Activated CD8-positive, alpha-beta memory T cell treated with anti-CD3 and anti-CD28 coated beads for 4 hours (primary cell): ENCODE results near the gene NTMT1.
"Not testable (repeated sequence)": the region's sequence is repeated elsewhere in the genome, so short reads cannot be mapped to it uniquely, and the experiment has no call there.

Source experiments
- DNase-seq, 2 donors: peaks; one replicate each; pipeline ENCODE4 v3.0.0-alpha.2; 2020; ENCODE audit warnings: low read depth in 2 of 2

The NTMT1 gene

DNA sequence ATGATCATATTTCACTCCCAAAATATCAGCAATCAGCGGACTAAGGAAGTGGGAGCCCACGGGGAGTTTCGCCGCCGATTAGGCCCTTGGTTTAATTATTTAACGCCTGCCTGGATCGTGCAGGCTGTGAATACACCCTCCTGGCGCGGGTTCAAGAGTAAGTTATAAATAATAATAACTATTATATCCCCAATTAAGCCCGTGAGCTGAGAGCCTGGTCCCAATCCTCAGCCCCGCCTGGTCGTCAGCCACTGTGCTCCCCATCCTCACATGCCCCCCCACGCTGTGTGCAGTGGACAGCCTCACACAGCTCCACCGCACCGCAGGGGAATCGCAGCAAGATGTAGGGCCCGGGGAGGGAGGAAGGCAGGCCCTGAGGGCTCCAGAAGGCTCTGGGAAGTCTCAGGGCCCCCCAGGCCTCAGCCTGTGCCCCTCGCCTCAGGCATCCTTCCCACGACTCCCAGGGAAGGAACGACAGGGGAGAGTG is 28.6 kb downstream of the NTMT1 start:
- no peak for DNase-seq

DNA sequence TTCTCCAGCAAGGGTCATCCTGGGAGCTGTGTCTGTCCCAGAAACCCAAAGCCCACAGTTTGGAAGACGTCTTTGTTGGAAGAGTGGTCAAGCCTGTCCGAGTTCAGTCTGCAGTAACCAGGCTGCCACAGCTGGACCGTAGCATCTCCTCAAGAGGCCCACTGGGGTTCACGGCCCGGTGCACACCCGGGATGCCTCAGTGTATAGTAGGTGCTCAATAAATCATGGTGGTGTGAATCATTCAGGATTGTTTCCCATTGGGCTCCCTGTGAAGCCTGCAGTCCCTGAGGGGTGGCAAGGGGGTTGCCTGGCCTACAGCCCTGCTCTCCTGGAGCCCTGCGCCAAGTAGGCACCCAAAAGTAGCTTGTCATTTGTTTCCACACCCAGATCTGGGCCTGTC is 29.2 kb downstream of the NTMT1 start:
- no peak for DNase-seq

DNA sequence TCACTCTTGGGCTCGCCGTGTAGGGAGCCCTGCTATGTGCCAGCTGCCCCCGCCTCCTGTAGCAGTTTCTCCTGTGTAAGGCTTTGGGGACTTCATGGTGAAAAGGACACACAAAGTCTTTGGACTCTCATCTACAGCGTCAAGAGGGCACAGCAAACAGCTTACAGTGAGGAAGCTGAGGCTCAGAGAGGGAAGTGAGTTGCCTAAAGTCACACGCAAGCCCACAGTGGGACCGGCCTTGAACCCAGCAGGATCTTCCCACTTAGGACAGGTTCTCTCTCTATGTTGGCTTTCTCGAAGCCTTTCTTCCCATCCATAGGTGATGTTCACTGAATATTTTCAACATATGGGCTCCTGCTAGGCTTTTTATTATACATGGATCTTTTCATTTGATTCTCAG is 29.7 kb downstream of the NTMT1 start:
- no peak for DNase-seq

DNA sequence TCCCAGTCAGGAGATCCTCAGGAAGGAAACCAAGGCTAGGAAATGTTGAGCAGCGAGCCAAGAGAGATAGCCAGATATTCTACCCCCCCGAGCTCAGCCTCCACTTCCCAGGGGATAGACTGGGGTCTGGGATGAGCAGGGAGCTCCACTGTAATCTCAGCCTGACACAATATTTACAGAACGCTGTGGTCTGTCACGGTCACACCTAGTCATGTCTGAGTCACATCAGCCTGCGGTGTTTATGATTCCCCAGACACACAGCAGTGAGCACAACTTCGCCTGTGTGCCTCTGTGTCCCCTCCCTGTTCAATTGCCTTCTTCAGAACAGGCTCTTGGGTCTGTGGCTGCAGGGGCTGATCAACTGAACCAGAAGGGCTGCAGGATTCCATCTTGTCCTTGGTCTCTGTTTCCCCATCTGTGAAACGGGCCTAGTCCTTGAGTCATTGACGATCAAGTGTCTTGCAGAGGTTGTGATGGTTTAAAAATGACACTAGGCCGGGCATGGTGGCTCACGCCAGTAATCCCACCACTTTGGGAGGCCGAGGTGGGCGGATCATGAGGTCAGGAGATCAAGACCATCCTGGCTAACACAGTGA is 30.9 kb downstream of the NTMT1 start:
- no peak for DNase-seq

DNA sequence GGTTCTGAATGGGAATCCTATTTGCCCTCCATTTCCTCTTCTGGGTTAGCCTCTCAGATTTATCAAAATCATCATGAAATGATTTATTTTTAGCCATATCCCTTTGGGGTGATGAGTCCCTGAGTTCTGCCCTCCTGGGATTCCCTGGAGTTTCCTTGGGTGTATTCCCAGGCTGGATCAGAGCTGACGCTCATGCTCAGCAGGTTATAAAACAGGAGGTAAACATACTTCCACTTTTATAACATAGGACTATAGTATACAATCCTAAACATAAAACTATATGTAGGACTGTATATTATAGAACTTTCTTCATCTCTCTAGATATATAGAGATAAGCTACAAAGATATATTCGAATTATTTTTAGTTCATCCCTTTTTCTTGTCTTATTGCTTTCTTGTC is 35.1 kb downstream of the NTMT1 start:
- no peak for DNase-seq

DNA sequence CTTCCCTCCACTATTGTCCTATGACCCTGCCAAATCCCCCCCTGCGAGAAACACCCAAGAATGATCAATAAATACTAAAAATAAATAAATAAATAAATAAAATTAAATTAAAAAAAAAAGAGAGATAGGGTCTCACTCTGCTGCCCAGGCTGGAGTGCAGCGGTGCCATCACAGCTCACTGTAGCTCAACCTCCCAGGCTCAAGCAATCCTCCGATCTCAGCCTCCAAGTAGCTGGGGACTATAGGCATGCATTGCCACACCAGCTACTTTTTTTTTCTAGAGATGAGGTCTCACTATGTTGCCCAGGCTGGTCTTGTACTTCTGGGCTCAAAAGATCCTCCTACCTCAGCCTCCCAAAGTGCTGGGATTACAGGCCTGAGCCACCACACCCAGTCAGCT is 36.3 kb downstream of the NTMT1 start:
- DNase-seq = not testable (repeated sequence)

DNA sequence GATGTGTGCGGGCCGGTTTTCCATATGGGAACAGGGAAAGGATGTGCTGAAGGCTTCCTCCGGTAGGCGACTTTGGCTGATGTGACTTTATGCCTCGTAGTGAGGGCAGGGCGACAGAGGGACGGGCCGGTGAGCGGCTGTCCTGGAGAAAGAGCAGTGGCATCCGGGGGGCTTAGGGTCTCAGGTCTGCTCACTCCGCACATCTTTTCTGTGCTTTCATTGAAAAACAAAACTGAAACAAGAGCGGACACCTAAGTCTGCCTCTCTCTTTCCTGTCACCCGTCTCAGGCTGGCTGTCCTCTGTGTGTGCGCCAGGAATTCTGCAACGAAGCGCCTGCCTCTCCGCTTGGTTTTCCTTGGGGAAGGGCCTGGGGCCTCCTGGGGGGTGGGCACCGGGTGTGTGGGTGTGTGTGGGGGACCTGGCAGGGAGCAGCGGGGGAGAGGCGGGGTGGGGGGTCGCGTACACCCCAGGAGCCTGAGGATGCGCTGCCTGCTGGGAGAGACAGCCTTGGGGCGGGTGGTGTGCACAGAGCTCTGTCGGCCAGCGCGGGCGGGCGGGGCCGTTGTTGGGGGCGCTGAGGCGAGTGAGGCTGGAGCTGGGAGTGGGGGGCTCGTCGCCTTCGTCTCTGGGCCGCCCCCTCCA is 38.9 kb downstream of the NTMT1 start:
- no peak for DNase-seq

DNA sequence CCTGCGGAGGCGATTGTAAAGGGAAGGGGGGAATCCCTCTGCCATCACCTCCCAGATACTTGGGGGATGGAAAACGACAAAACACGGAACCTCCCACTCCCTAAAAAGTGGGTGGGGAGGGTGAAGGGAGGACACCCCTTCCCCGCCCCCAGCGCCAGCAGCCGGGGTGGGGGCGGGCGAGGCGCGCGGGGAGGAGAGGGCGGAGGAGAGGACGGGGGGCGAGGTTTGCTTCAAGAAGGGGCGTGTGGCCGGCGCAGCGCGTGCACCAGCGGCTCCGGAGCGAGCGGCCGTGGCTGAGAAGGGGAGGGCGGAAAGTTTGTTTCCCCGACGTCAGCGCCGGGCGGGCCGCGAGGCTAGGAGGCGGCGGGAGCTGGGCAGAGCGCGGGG is 39.4 kb downstream of the NTMT1 start, which contains the start of gene PRRX2:
Gene PRRX2 (plus strand): TSS at position 259 of the 387 bp plus-strand sequence. CDS start 221 bp downstream, outside the sequence.
- no peak for DNase-seq

DNA sequence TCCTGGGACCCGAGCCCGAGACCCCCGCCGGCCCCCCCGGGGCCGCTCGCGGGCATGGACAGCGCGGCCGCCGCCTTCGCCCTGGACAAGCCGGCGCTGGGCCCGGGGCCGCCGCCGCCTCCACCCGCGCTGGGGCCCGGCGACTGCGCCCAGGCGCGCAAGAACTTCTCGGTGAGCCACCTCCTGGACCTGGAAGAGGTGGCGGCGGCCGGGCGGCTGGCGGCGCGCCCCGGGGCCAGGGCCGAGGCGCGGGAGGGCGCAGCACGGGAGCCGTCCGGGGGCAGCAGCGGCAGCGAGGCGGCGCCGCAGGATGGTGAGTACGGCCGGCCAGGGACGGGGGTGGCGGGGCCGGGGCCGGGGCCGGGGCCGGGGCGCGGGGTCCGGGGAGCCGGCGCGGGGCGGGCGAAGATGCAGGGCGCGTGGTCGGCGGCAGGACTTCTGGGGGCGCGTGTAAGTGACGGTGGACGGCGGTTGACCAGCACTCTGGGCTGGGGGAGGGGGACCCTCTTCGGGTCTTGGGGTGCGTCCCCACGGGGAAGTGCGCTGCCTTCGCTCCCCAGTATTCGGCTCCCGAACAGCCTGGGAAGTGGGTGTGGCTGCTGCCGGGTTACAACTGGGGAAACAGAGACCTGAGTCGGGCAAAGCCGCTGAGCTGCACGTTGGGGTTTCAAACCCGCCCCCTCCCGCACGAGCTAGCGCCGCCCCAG is 40.0 kb downstream of the NTMT1 start:
- DNase-seq = no peak

DNA sequence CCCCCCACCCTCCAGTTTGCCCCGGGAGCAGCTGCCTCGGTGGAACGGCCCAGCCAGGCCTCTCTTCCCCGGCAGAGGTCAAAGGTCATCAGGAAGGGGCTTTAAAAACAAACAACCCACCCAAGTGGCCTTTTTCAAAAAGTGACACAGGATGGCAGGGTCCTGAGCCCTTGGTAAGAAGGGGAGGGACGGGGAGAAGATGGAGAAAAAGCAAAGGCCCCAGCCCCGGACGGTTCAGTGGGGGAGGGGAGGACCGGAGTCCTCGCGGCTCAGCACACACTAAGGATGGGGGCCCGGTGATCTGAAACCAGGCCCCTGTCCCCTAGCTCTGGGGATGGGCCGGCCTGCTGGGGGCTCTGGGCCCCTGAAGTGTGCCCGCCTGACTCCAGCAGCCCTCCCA is 40.6 kb downstream of the NTMT1 start:
- DNase-seq = no peak

DNA sequence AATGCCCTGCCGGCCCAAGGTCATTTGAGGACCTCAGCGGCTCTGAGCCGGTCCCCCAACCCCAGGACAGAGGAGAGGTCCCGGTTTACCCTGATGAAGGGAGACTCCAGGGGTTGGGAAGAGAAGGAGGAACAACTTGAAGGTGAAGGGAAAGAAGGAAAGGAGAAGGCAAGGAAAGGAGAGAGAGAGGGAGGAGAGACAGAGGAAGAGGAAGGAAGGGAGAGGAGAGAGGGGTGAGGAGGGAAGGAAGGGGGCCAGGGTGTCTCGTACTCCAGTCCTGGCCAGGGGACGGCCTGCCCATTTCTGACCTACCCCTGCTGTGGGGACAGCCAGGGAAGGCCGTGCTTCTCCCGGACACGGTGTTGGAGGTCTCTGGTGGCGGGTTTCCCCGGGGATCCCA is 41.4 kb downstream of the NTMT1 start:
- DNase-seq = no peak

DNA sequence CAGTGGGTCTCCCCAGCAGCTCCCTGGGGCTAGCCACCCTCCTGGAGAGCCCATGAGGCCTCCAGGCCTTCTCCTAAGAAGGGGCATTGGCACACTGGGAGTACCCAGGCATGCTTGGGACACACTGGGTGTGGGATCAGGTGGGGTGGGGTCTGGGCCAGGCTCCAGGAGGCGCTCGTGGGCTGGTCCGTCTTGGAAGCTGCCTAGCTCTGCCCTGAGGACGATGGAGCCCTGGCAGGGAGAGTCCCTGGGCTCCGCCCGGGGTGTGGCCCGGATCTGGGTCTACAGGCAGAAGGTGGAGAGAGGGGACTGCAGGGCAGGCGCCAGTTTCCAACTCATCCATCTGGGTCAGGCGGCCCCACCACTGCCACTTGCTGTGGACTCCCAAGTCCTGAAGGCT is 41.9 kb downstream of the NTMT1 start:
- DNase-seq = no peak

DNA sequence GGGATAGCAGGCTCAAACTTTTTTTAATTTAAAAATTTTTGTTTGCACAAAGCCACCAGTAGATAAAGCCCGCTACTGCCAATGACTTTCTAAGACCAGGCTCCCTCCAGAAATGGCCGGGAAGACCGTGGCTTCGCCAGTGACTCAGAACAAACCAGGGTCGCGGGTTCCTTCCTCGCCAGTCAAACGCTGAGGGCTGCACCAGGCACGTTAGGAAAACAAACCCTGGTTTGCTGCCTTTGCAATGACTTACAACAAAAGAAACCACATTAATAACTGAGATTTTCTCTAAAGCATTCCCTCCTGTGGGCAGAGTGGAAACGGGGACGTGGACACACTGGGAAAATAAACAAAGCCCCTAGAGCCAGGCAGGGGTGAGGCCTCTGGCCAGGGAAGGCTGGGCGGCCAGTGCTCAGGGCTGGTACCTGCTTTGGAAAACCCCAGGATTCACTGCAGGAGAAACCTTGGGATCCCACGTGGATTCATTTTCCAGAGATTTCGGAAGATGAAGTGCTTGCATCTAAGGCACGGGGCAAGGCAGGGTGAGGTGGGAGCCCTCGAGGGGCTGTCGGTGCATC is 43.3 kb downstream of the NTMT1 start:
- no peak for DNase-seq

DNA sequence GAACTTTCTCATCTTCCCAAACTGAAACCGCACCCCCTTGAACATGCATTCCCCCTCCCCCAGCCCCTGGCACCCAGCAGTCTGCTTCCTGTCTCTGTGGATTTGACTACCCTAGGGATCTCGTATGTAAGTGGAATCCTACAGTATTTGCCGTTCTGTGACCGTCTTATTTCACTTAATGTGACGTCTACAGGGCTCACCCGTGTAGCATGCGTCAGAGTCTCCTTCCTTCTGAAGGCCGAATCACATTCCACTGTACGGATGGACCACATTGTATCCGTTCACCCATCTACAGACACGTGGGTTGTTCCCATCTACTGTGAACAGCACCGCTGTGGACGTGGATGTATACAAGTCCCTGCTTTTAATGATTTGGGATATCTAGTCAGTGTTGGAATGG is 44.0 kb downstream of the NTMT1 start:
- DNase-seq = no peak

DNA sequence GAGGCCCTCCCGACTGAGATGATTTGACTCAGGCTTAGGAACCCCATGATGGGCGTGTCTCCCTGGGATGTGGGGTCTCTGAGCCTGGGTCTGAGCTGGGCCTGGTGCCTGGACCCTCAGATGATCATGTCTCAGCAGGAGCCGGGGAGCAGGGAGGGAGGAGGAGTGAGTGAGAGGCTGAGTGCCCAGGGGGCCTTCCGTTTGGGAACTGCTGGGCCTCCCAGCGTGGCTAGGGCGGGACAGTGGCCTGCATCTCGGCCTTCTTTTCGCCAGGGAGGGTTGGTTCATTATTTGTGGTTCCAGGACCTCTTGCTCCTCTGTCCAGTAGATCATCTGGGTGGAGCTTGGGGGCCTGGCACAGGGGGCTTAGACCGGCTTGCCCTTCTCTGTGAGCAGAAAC is 45.1 kb downstream of the NTMT1 start:
- DNase-seq = no peak

DNA sequence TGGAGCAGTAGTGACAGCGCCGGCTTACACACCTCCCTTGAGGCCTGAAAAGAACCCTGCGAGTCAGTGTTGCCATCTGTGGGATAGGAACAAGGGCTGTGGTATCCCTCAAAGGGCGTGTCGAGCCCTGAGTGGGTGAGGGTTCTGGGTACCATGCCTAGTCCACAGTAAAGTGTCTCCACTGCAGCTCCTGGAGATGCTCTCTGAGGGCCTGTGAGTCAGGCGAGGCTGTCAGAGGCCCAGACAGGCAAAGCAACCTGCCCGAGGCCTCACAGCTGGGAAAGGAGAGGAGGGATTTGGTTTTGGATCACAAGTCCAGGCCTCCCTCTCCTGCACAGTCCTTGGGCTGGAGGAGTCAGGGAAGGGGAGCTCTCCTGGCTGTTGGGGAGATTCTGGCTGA is 45.6 kb downstream of the NTMT1 start:
- DNase-seq = no peak

DNA sequence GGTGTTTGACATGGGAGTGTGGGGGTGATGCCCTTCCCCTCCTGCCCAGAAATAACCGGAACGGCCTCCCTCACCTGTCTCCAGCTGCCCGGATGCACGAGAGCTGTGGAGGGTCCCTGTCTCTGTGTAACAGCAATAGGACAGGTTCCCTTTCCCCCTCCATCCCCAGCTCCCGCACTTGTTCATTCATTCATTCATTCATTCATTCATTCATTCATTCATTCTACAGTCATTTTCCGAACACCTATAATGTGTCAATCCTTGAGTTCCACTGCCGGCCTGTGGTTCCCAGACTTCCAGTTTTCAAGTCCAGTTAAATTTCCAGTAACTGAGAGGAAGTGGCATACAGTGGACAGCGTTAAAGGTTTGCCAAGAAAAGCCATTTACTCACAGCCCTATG is 46.7 kb downstream of the NTMT1 start:
- DNase-seq = no peak

DNA sequence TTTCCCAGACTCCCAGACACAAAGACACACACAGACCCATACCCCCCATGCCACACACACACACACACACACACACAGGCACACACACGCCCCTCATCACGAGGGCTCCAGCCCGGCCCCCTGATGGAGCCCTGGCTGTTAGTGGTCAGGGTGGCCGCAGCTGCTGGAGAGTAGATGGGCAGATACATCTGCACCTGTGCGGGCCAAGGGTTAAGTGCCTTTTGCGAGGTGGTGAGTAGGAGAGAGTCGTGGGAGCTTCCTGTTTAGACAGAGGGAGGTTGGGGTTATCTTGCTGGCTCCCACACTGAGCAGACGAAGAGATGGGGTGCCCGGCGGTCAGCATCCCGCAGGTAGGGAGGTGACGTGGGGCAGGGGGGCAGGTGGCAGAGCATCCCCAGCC is 47.6 kb downstream of the NTMT1 start:
- DNase-seq = no peak

DNA sequence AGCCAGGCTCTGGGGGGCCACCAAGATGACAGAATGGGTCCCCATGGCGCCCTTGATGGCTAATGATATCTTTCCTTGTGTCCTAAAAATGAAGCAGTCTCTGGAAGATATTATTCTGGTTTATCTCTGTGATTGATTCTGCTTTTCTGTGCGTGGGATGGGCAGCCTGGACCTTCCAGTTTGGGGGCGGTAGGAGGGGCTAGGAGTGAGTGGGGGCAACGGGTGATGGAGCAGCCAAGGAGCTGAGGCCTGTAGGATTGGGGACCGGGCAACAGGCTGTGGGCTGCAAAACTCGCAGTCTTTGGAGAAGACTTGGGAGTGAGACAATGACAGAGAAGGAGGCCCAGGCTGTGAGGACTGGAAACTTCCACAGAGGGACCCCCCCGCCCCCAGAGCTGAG is 48.3 kb downstream of the NTMT1 start:
- DNase-seq = no peak

DNA sequence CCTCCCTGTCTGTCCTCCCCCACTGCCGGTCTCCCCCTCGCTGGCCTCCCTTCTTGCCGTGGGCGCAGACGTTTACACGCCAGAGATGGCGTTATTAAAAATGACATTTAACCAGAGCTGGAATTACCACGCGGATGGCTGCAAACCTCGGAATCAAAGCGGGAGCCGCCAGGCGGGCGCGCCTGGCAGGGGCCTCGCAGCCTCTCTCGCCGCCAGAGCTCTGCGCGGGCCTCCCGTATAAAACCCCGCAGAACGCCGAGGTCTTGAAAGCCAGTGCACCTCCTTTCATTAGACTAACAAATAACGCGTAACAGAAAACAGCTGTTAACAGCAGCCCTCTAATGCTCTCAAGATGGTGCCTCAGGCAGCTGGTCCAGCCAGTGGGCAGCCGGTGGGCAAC is 49.7 kb downstream of the NTMT1 start:
- DNase-seq = no peak

DNA sequence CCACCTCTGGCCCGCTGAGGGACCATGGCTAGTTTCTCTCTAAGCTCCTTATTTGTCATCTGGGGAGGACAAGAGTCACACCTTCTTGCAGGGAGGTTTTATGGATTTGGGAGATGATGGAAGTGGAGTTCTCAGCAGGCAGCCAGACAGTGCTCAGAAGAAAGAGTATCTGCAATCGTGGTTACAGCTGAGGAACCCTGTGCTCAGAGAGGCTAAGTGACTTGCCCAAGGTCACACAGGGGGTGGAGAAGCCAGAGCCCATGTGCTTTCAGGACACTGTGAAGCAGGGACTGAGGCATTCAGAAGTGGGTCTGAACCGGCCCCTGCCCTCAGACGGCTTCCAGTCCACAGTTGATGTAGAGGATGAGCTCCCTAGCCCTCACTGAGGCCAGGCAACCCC is 50.3 kb downstream of the NTMT1 start:
- DNase-seq = no peak

DNA sequence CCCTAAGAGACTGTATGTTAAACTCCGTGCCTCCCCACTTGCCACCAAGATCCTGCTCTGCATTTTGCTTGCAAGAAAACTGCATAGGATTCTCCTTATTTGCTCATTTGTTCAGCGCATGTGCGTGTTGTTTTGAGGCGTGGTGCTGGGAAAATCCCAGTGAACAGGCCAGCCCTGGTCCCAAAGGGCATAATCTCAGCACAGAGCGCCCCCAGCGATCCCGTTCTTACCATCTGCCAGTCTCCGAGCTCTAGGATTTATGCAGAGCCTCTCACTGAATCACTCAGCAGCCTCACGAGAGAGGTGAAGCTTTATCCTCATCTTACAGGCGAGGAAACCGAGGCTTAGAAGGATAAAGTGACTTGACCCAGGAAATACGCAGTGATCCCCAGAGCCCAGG is 51.0 kb downstream of the NTMT1 start:
- no peak for DNase-seq

DNA sequence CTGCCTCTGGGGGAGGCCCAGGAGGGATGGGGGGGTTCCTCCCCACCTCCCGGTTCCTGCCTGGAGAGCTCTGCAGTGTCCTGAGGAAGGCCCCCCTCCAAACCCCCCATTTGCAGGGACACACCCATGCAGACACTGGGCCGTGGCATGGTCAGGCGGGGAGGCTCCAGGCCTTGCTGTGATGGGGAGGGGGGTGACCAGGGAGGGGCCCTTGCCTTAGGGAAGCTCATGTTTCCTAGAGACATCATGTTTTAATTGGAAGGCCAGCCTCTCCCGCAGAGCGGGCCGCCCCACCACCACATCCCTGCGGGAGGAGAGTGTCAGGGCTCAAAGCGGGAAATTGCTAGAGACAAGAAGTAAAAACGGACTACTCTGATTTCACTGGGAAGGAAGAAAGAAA is 51.5 kb downstream of the NTMT1 start:
- no peak for DNase-seq
